Ecto neural progenitor cell (in vitro differentiated cells): ENCODE data around the gene WFDC10B.
"Not testable (repeated sequence)": the region's sequence is repeated elsewhere in the genome, so short reads cannot be mapped to it uniquely, and the experiment has no call there.

ENCODE experiments used
- DNase-seq: peaks from one replicate; pipeline ENCODE4 v3.0.0-alpha.2; 2018; ENCODE audit warnings: low spot score

Gene WFDC10B

DNA sequence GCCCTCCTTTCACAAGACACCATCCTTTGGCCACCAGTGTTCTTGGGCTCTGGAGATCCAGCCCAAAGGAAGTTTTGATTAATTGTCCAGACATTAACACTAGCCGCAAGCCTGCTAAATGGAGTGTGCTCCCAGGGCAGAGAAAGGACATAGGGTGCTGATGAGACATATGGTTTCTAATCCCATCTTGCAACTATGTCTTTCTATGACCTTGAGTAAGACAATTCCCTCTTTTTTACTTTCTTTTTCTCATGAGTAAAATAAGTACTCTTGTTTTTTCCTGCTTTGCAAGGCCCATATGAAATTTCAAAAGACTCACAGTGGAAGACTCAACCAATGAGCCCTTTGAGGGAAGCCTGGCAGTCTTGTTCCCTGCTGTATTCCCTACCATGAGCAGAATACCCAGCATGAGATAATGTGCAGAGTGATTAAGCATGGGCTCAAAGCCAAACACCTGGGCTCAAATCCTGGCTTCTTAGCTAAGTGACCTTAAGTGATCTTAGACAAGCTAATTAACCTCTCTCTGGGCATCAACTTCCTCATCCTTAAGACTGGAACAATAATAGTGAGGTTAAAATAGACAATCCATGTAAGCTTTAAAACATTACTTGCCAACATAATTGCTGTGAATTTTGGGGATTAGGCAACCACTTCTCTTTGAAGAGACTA lies at the start of gene WFDC10B:
Gene WFDC10B, minus strand, starts transcription at position 51 of the 669 bp plus-strand sequence. CDS start 19,027 bp downstream, outside the sequence.
- DNase-seq = no peak

DNA sequence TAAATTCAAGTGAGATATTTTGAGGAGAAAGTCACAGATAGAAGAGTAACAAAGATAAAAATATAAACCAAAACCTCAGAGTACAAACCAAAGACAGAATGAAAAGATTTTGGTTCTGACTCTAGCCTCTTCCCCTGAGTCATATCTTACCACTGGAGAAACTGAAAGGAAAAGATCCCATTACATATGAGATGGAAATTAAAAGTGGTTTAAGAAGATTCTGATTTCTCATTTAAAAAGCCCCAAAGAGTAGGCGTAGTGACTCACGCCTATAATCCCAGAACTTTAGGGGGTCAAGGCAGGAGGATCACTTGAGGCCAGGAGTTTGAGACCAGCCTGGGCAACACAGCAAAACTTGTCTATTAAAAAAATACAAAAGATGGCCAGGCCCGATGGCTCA lies 47.9 kb upstream of the WFDC10B start:
- DNase-seq = no peak

DNA sequence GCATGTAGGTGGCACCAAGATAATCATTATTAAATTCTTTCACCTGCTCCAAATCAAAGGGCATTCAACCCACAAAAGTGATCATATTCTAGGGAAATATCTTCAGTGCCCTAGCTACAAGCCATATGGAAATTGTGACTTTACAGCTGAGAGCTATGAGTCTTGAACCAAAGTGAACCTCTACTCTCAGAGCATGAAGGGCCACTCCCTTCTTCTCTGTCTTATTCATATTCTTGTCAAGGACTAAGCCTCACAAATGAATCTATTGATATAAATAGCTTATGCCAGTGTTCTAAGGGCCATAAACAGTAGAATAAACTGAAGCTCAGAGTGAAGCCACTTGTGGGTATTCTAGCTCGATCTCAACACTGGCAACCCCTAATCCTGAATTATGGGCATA lies 46.9 kb upstream of the WFDC10B start:
- DNase-seq = no peak

DNA sequence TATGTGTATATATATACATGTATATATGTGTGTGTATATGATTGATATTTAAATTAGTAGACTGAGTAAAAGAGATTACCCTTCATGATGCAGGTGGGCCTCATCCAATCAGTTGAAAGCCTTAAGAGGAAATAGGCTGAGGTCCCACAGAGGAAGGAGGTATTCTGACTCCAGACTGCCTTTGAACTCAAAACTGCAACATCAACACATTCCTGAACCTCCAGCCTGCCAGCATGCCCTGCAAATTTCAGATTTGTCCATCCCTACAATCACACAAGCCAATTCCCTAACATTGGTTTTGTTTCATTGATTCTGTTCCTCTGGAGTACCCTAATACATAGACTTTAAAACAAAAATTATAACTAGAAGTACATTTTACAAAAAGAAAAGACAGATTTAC lies 40.2 kb upstream of the WFDC10B start:
- no peak for DNase-seq

DNA sequence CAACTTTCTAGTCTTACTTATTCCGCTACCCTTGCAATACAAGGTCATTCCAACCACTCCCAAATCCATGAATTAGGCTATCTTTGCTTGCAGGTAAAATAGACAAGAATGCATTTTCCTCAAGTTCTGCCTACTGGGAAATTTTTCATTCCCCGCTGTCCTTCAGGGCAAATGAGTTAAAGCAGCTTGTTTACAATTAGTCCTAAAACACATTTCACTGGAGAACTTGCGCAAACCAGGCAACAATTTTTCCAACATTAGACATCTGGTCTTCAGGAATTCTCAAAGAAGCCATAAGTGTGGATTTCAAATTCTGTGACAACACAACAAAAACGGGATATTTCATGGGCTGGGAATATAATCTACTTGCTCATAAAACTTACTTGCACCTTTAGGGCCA lies 37.8 kb upstream of the WFDC10B start:
- no peak for DNase-seq

DNA sequence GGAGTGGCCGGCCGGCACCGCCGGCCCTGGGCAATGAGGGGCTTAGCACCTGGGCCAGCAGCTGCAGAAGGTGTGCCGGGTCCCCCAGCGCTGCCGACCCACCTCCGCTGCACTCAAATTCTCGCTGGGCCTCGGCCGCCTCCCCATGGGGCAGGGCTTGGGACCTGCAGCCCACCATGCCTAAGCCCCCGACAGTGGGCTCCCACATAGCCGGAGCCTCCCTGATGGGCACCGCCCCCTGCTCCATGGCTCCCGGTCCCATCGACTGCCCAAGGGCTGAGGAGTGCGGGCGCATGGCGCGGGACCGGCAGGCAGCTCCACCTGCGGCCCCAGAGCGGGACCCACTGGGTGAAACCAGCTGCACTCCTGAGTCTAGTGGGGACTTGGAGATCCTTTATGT lies 31.2 kb upstream of the WFDC10B start:
- no peak for DNase-seq

DNA sequence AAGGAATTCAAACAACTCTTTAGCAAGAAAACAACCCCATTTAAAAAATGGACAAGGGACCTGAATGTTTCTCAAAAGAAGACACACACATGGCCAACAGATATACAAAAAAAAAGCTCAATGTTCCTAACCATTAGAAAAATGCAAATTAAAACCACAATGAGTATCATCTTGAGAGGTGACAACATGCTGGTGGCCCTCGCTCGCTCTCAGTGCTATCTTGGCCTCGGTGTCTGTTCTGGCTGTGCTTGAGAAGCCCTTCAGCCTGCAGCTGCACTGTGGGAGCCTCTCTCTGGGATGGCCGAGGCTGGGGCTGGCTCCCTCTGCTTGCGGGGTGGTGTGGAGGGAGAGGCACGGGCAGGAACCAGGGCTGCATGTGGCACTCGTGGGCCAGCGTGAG lies 30.7 kb upstream of the WFDC10B start:
- no peak for DNase-seq

DNA sequence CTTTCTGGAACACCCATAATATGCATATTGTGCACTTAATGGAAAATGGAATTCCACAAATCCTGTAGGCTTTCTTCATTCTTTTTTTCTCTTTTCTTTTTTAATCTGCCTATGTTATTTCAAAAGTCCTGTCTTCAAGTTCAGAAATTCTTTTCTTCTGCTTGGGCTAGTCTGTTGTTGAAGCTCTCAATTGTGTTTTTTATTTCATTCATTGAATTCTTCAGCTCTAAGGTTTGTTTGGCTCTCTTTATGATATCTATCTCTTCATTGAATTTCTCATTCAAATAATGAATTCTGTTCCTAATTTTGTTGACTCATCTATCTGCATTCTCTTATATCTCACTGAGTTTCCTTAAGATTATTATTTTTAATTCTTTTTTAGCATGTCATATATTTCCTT lies 27.4 kb upstream of the WFDC10B start:
- DNase-seq = no peak

DNA sequence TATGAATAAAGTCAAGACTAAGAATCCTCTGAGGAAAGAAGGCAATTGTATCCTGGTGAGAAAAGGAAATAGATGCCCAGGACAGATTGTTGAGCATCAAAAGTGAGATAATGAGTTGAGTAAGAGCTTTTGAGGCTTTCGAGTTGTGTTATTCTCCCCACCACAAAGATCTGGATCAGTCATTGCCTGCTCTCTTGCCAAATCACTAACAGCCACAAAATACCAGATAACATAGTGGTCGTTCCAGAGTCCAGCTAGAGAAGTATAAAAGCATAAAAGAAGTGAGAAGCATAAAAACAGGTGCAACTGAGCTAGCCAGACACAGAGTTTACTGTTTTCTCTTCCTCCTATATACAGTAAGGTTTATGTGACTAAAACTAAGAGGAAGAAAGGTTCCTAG lies 22.2 kb upstream of the WFDC10B start:
- no peak for DNase-seq

DNA sequence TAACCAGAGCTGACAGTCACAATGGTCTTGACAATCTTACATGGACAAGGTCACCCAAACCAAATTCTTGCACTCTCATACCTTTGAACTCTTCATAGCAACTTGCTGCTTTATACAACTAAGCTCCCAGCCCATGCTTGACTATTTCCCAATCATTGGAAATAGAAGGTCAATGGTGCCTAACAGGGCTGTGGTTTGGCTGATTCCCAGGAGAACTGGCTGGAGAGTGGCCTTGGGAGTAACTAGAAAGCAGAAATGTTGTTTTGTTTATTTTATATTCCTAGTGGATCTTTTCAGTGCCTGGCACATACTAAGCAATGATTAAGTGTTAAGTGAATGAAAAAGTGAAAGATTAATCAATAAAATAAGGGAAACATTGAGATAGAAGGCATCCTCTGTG lies 20.3 kb upstream of the WFDC10B start:
- no peak for DNase-seq

DNA sequence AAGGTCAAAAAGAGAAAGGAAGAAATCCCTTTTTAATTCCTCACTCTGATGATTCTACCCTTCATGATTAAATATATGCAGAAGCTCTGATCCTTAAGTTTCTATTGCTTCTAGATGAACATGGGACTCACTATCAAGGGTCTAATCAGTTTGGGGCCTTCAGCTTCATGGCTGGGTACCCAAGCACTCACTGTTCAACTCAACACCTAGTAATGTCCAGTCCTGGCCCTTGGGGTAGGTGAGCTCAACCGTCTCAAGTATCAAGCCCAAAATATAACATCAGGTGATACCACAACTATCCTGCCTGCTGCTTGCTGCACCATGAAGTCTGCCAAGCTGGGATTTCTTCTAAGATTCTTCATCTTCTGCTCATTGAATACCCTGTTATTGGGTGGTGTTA lies 17.2 kb upstream of the WFDC10B start, which contains the start of gene SPINT4:
Gene SPINT4, plus strand, starts transcription at position 301 of the 400 bp plus-strand sequence. Its CDS starts 21 bp downstream, at position 322.
- no peak for DNase-seq

DNA sequence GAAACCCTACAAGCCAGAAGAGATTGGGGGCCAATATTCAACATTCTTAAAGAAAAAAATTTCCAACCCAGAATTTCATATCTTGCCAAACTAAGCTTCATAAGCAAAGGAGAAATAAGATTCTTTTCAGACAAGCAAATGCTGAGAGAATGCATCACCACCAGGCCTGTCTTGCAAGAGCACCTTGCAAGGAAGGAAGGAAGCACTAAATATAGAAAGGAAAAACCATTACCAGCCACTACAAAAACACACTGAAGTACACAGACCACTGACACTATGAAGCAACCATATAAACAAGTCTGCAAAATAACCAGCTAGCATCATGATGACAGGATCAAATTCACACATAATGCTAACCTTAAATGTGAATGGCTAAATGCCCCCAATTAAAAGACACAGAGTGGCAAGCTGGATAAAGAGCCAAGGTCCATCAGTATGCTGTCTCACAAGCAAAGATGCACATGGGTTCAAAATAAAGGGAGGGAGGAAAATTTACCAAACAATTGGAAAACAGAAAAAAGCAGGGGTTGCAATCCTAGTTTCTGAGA lies 11.4 kb upstream of the WFDC10B start:
- DNase-seq = not testable (repeated sequence)

DNA sequence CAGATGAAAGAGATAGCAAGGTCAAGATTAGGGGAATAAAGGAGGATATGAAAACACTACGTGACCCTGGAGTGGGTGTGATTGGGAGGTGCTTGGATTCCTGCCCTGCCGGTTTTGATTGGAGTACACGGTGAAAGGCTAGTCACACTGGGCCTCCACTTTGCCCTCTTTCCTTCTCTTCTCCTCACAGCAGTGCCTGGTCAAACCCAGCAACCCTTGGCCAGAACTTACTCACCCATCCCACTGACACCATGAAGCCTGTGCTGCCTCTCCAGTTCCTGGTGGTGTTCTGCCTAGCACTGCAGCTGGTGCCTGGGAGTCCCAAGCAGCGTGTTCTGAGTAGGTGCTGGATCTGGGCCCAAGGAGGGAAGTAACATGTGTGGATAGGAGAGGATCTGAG lies 2.9 kb downstream of the WFDC10B start, which contains the start of gene WFDC13:
Gene WFDC13, plus strand, starts transcription at position 166 of the 400 bp plus-strand sequence. Its CDS starts 86 bp downstream, at position 252.
- no peak for DNase-seq

DNA sequence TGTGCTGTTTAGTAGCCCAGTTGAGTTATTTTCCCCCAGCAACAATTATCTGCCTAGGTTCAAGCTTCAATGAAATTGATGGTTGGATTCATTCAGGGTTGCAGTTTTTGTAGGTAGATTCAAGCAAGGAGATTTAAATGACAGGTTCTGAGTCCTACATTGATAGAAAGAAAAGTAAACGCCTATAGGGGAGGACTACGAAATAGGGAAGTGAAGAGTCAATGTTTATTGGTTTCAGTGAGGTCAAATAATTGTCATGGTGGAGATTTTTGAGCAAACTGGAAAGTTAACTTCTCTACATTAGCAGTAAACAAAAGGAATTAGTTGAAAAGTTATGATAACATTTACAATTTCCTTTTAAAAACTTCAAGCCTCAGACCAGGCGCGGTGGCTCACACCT lies 3.7 kb downstream of the WFDC10B start:
- DNase-seq = no peak

DNA sequence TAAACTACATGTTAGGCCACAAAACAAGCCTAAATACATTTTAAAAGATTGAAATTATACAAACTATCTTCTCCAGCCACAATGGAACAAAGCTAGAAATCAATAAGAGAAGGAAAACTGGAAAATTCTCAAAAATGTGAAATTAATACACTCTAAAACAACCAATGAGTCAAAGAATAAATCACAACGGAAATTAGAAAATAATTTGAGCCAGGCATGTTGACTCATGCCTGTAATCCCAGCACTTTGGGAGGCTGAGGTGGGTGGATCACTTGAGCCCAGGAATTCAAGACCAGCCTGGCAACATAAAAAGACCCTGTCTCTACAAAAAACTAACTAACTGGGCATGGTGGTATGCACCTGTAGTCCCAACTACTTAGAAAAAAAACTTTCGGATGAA lies 9.3 kb downstream of the WFDC10B start:
- DNase-seq = no peak

DNA sequence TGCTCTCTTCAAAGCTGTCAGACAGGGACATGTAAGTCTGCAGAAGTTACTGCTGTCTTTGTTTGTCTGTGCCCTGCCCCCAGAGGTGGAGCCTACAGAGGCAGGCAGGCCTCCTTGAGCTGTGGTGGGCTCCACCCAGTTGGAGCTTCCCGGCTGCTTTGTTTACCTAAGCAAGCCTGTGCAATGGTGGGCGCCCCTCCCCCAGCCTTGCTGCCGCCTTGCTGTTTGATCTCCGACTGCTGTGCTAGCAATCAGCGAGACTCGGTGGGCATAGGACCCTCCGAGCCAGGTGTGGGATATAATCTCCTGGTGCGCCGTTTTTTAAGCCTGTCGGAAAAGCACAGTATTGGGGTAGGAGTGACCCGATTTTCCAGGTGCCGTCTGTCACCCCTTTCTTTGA lies 11.5 kb downstream of the WFDC10B start:
- DNase-seq = not testable (repeated sequence)

DNA sequence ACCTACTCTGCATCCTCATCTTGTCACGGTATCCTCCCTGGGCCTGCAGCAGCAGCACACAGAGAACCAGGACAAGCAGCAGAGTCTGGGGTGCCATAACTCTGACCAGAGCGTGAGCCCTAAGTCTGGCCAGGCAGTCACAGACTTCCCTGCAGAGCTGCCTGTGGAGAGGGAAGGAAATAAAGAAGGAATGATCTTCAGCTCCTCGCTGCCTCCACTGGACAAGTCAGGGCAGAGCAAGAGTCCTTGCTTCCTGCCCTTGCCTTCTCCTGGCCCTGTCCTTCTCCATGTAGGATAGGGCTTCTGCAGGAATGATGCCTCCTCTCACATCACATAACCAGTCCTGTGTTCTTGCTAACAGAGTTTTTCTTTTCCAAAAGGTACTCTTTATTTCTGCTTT lies 18.9 kb downstream of the WFDC10B start:
- peak; percentile 48 for DNase-seq

DNA sequence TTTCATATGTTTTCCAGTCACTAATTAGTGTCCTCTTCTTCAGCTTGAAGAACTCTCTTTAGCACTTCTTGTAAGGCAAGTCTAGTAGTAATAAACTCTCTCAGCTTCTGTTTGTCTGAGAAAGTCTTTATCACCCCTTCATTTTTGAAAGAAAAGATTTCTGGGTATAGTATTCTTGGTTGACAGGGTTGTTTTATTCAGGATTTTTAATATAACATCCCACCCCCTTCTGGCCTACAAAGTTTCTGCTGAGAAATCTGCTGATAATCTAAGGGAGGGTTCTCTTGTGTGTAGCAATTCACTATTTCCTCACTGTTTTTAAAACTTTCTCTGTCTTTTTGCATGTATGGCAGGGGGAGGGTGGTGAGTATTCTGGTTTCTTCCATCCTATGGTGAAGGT lies 25.2 kb downstream of the WFDC10B start:
- DNase-seq = no peak

DNA sequence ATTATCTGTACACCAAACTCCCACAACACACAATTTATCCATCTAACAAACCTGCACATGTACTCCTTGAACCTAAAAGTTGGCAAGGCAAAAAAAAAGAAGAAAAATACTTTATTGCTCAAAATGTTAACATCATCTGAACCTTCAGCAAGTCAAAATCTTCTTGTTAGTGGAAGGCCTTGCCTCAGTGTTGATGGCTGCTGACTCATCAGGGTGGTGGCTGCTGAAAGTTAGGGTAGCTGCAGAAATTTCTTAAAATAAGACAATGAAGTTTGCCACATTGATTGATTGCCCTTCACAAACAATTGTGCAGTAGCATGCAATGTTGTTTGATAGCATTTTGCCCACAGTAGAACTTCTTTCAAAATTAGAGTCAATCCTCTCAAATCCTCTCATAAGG lies 32.1 kb downstream of the WFDC10B start:
- DNase-seq = no peak

DNA sequence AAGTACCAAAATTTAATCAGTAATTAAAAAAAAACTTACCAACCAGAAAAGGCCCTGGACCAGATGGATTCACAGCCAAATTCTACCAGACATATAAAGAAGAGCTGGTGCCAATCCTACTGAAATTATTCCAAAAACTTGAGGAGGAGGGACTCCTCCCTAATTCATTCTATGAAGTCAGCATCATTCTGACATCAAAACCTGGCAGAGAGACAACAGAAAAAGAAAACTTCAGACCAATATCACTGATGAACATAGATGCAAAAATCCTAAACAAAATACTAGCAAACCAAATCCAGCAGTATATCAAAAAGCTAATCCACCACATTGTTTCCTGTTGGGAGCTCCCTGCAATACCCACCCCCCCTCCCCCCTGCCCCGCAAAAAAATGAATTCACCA lies 34.7 kb downstream of the WFDC10B start, which contains the start of gene WFDC11:
Gene WFDC11, minus strand, starts transcription at position 101 of the 400 bp plus-strand sequence. CDS start 19,639 bp downstream, outside the sequence.
- DNase-seq = no peak

DNA sequence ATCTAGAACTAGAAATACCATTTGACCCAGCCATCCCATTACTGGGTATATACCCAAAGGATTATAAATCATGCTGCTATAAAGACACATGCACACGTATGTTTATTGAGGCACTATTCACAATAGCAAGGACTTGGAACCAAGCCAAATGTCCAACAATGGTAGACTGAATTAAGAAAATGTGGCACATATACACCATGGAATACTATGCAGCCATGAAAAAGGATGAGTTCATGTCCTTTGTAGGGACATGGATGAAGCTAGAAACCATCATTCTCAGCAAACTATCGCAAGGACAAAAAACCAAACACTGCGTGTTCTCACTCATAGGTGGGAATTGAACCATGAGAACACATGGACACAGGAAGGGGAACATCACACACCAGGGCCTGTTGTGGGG lies 47.8 kb downstream of the WFDC10B start:
- not testable (repeated sequence) for DNase-seq

DNA sequence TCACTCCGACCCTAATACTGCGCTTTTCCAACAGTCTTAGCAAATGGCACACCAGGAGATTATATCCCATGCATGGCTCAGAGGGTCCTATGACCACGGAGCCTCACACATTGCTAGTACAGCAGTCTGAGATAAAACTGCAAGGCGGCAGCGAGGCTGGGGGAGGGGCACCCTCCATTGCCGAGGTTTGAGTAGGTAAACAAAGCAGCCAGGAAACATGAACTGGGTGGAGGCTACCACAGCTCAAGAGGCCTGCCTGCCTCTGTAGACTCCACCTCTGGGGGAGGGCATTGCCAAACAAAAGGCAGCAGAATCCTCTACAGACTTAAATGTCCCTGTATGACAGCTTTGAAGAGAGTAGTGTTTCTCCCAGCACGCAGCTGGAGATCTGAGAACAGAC lies 53.1 kb downstream of the WFDC10B start:
- not testable (repeated sequence) for DNase-seq

DNA sequence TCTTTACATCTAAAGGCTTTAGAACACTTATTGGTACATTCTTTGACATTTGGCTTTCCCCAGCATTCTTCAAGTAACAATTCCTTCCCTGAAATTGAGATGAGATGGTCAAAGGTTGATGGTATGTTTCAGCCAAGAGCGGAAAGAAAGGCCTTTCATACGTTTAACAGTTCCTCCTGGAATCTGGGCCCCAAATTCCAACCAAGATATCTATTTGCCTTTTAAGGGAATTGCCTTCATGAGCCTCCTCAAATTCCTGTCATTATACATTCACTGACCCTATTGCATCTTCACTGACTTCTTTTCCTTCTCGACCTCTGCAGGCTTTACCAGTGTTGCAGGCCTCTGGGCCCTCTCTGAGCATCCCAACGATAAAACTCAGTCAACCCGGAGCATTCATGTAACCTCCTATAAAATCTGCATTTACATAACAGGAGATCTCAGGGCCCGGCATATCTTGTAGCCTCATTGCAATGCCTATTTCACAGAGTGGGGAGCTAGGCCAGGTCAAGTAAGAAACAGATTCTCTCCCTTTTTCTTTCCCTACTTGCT lies 55.4 kb downstream of the WFDC10B start:
- DNase-seq = no peak
